Endothelial cell of umbilical vein (primary cell): ENCODE results near the gene PLP2. TPM values are rescaled to one million over a fixed set of nuclear protein-coding genes. Genes with fewer than 3 reads are reported as not detected.

Experiments used
- BruUV-seq: library from RNA; stranded (reverse); fragments of 400-500 nt; replicated peaks from 2 replicates; lab custom pipeline; 2021; lab: Mats Ljungman, UMichigan
- CTCF ChIA-PET: fragments of 300-600, 350-600 bp; sonication (Branson Sonifier 250); formaldehyde crosslinking; loops from one replicate; lab custom pipeline; 2021; ENCODE audit warnings: antibody characterized with exemption, inconsistent platforms; lab: Charles Lee
- POLR2A ChIA-PET: fragments of 300-600, 350-600 bp; sonication (Branson Sonifier 250); formaldehyde crosslinking; loops from one replicate; lab custom pipeline; 2021; ENCODE audit warnings: antibody characterized with exemption, inconsistent platforms; lab: Charles Lee
- DNase-seq: peaks from one replicate; pipeline ENCODE4 v3.0.0-alpha.2; 2011; ENCODE audit warnings: low read depth, low spot score
- FAIRE-seq: peaks from 2 replicates; lab custom pipeline; 2011; peaks lifted over from hg19 to GRCh38; lab: Jason Lieb, UNC
- H2AFZ ChIP-seq: 2 replicates; pipeline ENCODE4 v1.6.0; 2012; ENCODE audit warnings: low read depth, low read length, control low read depth, inconsistent platforms
- H3K27ac ChIP-seq: 2 replicates; pipeline ENCODE4 v1.5.1; 2011; ENCODE audit warnings: low read depth, mild to moderate bottlenecking, control low read depth, low read length, moderate library complexity; ENCODE audit not compliant: insufficient read depth
- H3K27me3 ChIP-seq, 2 experiments: 2 replicates each; pipeline versions ENCODE4 v1.6.0 to v1.6.1; 2011; ENCODE audit warnings: low read length in 2 of 2, mixed read lengths in 1 of 2; ENCODE audit not compliant: control insufficient read depth in 2 of 2, insufficient read depth in 2 of 2
- H3K36me3 ChIP-seq, 2 experiments: 2 replicates in 1 of 2; 3 replicates in 1 of 2; pipeline ENCODE4 v1.5.1; 2011; ENCODE audit warnings: low read length in 2 of 2, mild to moderate bottlenecking in 1 of 2, moderate library complexity in 1 of 2; ENCODE audit not compliant: control insufficient read depth in 2 of 2, insufficient read depth in 2 of 2; ENCODE audit errors: extremely low read depth in 1 of 2
- H3K4me1 ChIP-seq: 3 replicates; pipeline ENCODE4 v1.5.1; 2011; ENCODE audit warnings: mild to moderate bottlenecking, low read length; ENCODE audit not compliant: control insufficient read depth, insufficient read depth; ENCODE audit errors: extremely low read depth
- H3K4me2 ChIP-seq: 2 replicates; pipeline ENCODE4 v1.6.1; 2011; ENCODE audit warnings: low read length, control low read depth, mixed read lengths; ENCODE audit not compliant: insufficient read depth
- H3K4me3 ChIP-seq, 3 experiments: fragments of 200-600 bp in 1 of 3; sonication (generic), shearing (Covaris generic) in 1 of 3; replicated peaks in 1 of 3; 2 replicates each; pipeline ENCODE4 v1.5.1; 2011 to 2016; ENCODE audit warnings: control low read depth in 3 of 3, low read length in 3 of 3, mild to moderate bottlenecking in 2 of 3, inconsistent platforms in 1 of 3, low read depth in 1 of 3, moderate library complexity in 1 of 3; ENCODE audit not compliant: insufficient read depth in 1 of 3
- H3K79me2 ChIP-seq: 2 replicates; pipeline ENCODE4 v1.6.0; 2012; ENCODE audit warnings: low read length, inconsistent platforms; ENCODE audit not compliant: control insufficient read depth, insufficient read depth
- H3K9ac ChIP-seq: replicated peaks from 2 replicates; pipeline ENCODE3; 2011; ENCODE audit warnings: low read length, control low read depth; ENCODE audit not compliant: insufficient read depth; ENCODE audit errors: extremely low read depth
- H3K9me1 ChIP-seq: replicated peaks from 3 replicates; pipeline ENCODE4 v1.6.0; 2011; ENCODE audit warnings: mild to moderate bottlenecking, low read length; ENCODE audit not compliant: control insufficient read depth, insufficient read depth; ENCODE audit errors: extremely low read depth
- H3K9me3 ChIP-seq: replicated peaks from 2 replicates; pipeline ENCODE4 v1.5.1; 2012; ENCODE audit warnings: low read length, inconsistent platforms; ENCODE audit not compliant: control insufficient read depth, insufficient read depth
- H4K20me1 ChIP-seq: replicated peaks from 2 replicates; pipeline ENCODE3; 2011; ENCODE audit warnings: mild to moderate bottlenecking, low read length; ENCODE audit not compliant: control insufficient read depth, insufficient read depth; ENCODE audit errors: extremely low read depth
- EZH2 ChIP-seq: IDR thresholded peaks from 2 replicates; pipeline ENCODE4 v1.6.1; 2012; ENCODE audit warnings: borderline replicate concordance, low read depth, mild to moderate bottlenecking, moderate library complexity, low read length, inconsistent platforms; ENCODE audit not compliant: severe bottlenecking
- FOS ChIP-seq: IDR thresholded peaks from 2 replicates; pipeline ENCODE4 v1.6.1; 2011; ENCODE audit warnings: mild to moderate bottlenecking, low read length, moderate library complexity, borderline replicate concordance; ENCODE audit not compliant: insufficient read depth
- GATA2 ChIP-seq: IDR thresholded peaks from 2 replicates; pipeline ENCODE4 v1.7.0; 2011; ENCODE audit warnings: low read depth, mild to moderate bottlenecking, moderate library complexity, mixed read lengths, low read length; ENCODE audit not compliant: insufficient read length, insufficient read depth
- JUN ChIP-seq: IDR thresholded peaks from 2 replicates; pipeline ENCODE4 v1.6.1; 2011; ENCODE audit warnings: borderline replicate concordance, low read depth; ENCODE audit not compliant: insufficient read length, insufficient read depth
- MAX ChIP-seq: IDR thresholded peaks from 2 replicates; pipeline ENCODE4 v1.6.1; 2011; ENCODE audit not compliant: insufficient read depth, insufficient read length
- MYC ChIP-seq: IDR thresholded peaks from one replicate; pipeline ENCODE4 v1.6.1; 2011; ENCODE audit warnings: mild to moderate bottlenecking, low read depth, low read length
- POLR2A ChIP-seq: IDR thresholded peaks from 2 replicates; pipeline ENCODE4 v1.6.1; 2012; ENCODE audit warnings: low read depth, mild to moderate bottlenecking, control low read depth, low read length
- POLR2AphosphoS5 ChIP-seq: IDR thresholded peaks from 2 replicates; pipeline ENCODE4 v1.6.1; 2012; ENCODE audit warnings: low read depth, mild to moderate bottlenecking, control low read depth, low read length, moderate library complexity; ENCODE audit not compliant: insufficient read depth
- dilution Hi-C: fragments of 300-500 bp; cut with MboI; formaldehyde crosslinking; loops from one replicate; pipeline ENCODE4 v1.15.0; 2019; ENCODE audit warnings: low sequenced_read_pairs; ENCODE audit not compliant: extremely low pct_ligation_motif_present
- intact Hi-C: fragments of 100-400 bp; cut with micrococcal nuclease; formaldehyde crosslinking; loops from one replicate; pipeline ENCODE4 v1.10.0; 2022
- polyA plus RNA-seq, 4 experiments: library from polyadenylated mRNA; depleted of rRNA in 3 of 4; stranded (reverse) in 3 of 4; unstranded in 1 of 4; fragments of >200 nt; gene quantifications; 2 replicates each; pipeline versions ENCODE4 v1.2.1 to v1.2.3, GENCODE V29; 2011 to 2012; ENCODE audit warnings: missing spikeins in 1 of 4
- total RNA-seq: library from RNA; stranded (reverse); gene quantifications from 2 replicates; pipeline ENCODE4 v1.2.3, GENCODE V29; 2021
- TF ChIP-seq, protein P1 (sequence below), 2 donors: IDR thresholded peaks; 1 replicate in 1 of 2; 2 replicates in 1 of 2; pipeline ENCODE4 v1.5.1; 2011; ENCODE audit warnings: low read length in 2 of 2, mild to moderate bottlenecking in 2 of 2, moderate library complexity in 2 of 2, control low read depth in 1 of 2, inconsistent platforms in 1 of 2, low read depth in 1 of 2; ENCODE audit not compliant: insufficient read depth in 1 of 2; ENCODE audit errors: extremely low read depth in 1 of 2

The PLP2 gene
- total and polyA plus RNA-seq, 2 donors (not counting 3 experiments of a cell fraction or from before 2014, with no cell fraction given), result 153 to 277 TPM

DNA sequence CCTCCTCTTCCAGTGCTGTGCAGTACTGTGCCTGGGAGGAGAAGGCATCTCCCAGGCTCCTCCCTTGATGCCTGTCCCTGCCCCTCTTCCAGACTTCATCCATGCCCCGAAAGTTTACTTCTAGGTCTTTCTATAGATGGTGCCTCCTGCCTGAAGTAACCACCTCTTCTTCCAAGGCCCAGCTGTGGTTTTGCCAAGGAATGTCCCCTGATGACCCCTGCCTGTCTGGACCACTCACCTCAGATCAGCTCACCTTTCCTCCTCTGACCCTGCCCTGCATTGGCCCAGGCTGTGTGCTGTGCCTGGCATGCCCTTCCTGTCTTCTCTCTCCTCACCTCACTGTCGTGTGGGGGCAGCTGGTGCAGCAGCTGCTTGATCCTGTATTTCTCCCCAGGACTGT, 7.7 kb downstream of the PLP2 start:
- Histone ChIP-seq H3K9ac (no peak overlapping the region), H3K27me3 (no peaks in the 10 kb centered on the region), H3K36me3 (peaks cover 0 to 6% of the 10 kb centered on the region in 2 experiments), H3K4me3 (no peak overlapping the region), H3K9me3 (no peaks in the 10 kb centered on the region), H3K4me2 (no peak overlapping the region), H4K20me1 (no peaks in the 10 kb centered on the region), H3K4me1 (peaks cover 2% of the 10 kb centered on the region), H3K27ac (no peak overlapping the region), H3K79me2 (peaks cover 4% of the 10 kb centered on the region), H3K9me1 (no peaks in the 10 kb centered on the region), H2AFZ (no peak overlapping the region)
- TF ChIP-seq FOS (no peak), JUN (no peak), EZH2 (no peak), MYC (no peak), GATA2 (no peak), POLR2AphosphoS5 (no peak), POLR2A (no peak), MAX (no peak)
- TF ChIP-seq, protein P1, sequence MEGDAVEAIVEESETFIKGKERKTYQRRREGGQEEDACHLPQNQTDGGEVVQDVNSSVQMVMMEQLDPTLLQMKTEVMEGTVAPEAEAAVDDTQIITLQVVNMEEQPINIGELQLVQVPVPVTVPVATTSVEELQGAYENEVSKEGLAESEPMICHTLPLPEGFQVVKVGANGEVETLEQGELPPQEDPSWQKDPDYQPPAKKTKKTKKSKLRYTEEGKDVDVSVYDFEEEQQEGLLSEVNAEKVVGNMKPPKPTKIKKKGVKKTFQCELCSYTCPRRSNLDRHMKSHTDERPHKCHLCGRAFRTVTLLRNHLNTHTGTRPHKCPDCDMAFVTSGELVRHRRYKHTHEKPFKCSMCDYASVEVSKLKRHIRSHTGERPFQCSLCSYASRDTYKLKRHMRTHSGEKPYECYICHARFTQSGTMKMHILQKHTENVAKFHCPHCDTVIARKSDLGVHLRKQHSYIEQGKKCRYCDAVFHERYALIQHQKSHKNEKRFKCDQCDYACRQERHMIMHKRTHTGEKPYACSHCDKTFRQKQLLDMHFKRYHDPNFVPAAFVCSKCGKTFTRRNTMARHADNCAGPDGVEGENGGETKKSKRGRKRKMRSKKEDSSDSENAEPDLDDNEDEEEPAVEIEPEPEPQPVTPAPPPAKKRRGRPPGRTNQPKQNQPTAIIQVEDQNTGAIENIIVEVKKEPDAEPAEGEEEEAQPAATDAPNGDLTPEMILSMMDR (IDR thresholded peaks at IDR 0.05; ENCODE audit: extremely low read depth in 1 of 2, insufficient read depth in 1 of 2, low read depth in 1 of 2, low read length in 2 of 2), result no peak
- dilution Hi-C loops (no loop called here), intact Hi-C loops (no loop called here)
- ChIA-PET CTCF (interaction anchor here (1.5 kb wide), 1 partner anchor 39 kb away, joined by 3 read pairs; no protein-coding TSS in a partner anchor), POLR2A (no interaction called here)
- no TSS peak for BruUV-seq
- no peak for DNase-seq
- FAIRE-seq, result no peak
